HG02852 (cell line): ENCODE results near the gene TTC28.

Experiments used
- ATAC-seq: cut with Tn5 transposase; IDR thresholded peaks from one replicate; pipeline ENCODE4 v1.9.1; 2021; ENCODE audit warnings: mild to moderate bottlenecking, moderate library complexity; ENCODE audit not compliant: unreplicated experiment

The TTC28 gene

GRCh38 chr22:28444659-28445058 is 235.0 kb downstream of the TTC28 start:
- ATAC-seq = no peak

GRCh38 chr22:28443526-28443876 is 236.1 kb downstream of the TTC28 start:
- no peak for ATAC-seq

GRCh38 chr22:28442711-28443525 is 236.7 kb downstream of the TTC28 start:
- ATAC-seq = no peak

GRCh38 chr22:28442264-28442710 is 237.4 kb downstream of the TTC28 start:
- ATAC-seq = no peak

- no peak for ATAC-seq
These were observed 237.8 kb downstream of the TTC28 start for GRCh38 chr22:28441720-28442263.

GRCh38 chr22:28440592-28441390 is 238.8 kb downstream of the TTC28 start:
- no peak for ATAC-seq

- no peak for ATAC-seq
These were observed 241.4 kb downstream of the TTC28 start for GRCh38 chr22:28438183-28438768.

GRCh38 chr22:28435982-28436381 is 243.7 kb downstream of the TTC28 start:
- no peak for ATAC-seq

GRCh38 chr22:28435140-28435768 is 244.4 kb downstream of the TTC28 start:
- no peak for ATAC-seq

GRCh38 chr22:28430466-28431025 is 249.1 kb downstream of the TTC28 start:
- no peak for ATAC-seq

- ATAC-seq = no peak
These were observed 249.9 kb downstream of the TTC28 start for GRCh38 chr22:28429711-28430110.

GRCh38 chr22:28428271-28428670 is 251.4 kb downstream of the TTC28 start:
- ATAC-seq = no peak

GRCh38 chr22:28426346-28427132 is 253.1 kb downstream of the TTC28 start:
- no peak for ATAC-seq

- no peak for ATAC-seq
These were observed 254.4 kb downstream of the TTC28 start for GRCh38 chr22:28425211-28425610.

GRCh38 chr22:28424427-28425080 is 255.1 kb downstream of the TTC28 start:
- no peak for ATAC-seq

GRCh38 chr22:28419919-28420318 is 259.7 kb downstream of the TTC28 start:
- no peak for ATAC-seq

GRCh38 chr22:28418008-28418407 is 261.6 kb downstream of the TTC28 start:
- ATAC-seq = no peak

- ATAC-seq = no peak
These were observed 262.2 kb downstream of the TTC28 start for GRCh38 chr22:28417431-28417830.

GRCh38 chr22:28414913-28415312 is 264.7 kb downstream of the TTC28 start:
- ATAC-seq = no peak
